HG03175 (cell line): Measurements from ENCODE around the gene FSHR.
A peak's percentile ranks its signal among the peaks of the same experiment; 100 is the strongest.

Source experiments
- ATAC-seq: cut with Tn5 transposase; IDR thresholded peaks from one replicate; pipeline ENCODE4 v1.9.1; 2021; ENCODE audit warnings: mild to moderate bottlenecking, moderate library complexity; ENCODE audit not compliant: unreplicated experiment

FSHR gene

DNA sequence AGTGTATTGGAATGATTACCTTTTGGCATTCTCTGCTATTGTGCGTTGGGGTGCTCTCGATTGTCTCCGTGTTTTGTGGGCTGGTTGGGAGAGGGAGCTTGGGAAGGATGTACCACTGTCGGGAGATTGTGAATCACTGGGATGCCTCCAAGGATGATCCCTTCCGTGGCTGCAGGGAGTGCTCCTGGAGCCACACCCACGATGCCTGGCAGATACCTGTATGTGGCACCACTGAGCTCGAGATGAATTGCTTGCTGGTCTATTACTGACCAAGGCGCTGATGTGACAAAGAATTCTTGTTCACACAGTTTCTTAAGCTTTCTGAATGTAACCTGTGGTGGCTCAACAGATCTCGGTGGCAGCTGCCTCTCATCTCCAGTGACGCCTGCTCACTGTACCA is 239.1 kb downstream of the FSHR start:
- no peak for ATAC-seq

GRCh38 chr2:48914477-48915089 is 239.7 kb downstream of the FSHR start:
- peak; percentile 97 for ATAC-seq
